Brain microvascular endothelial cell (primary cell): ENCODE results near the gene CNOT6L.

ENCODE experiments used
- DNase-seq: peaks from one replicate; pipeline ENCODE4 v3.0.0-alpha.2; 2020
- H3K27ac ChIP-seq: fragments of 250-450 bp; sonication (Bioruptor Pico); 2 replicates; pipeline ENCODE4 v1.5.1; 2020; ENCODE audit warnings: mild to moderate bottlenecking, moderate library complexity
- H3K27me3 ChIP-seq: fragments of 250-450 bp; sonication (Bioruptor Pico); replicated peaks from 2 replicates; pipeline ENCODE4 v1.5.1; 2020; ENCODE audit warnings: mild to moderate bottlenecking
- H3K36me3 ChIP-seq: fragments of 250-450 bp; sonication (Bioruptor Pico); replicated peaks from 2 replicates; pipeline ENCODE4 v1.5.1; 2020; ENCODE audit warnings: mild to moderate bottlenecking
- H3K4me3 ChIP-seq: 2 replicates; pipeline ENCODE4 v1.5.1; 2011; ENCODE audit warnings: low read depth, mild to moderate bottlenecking, control low read depth, low read length, moderate library complexity
- CTCF ChIP-seq: IDR thresholded peaks from 2 replicates; pipeline ENCODE4 v1.5.1; 2011; ENCODE audit warnings: low read depth, mild to moderate bottlenecking, moderate library complexity, low read length, control low read depth, inconsistent platforms; ENCODE audit errors: missing control alignments
- in situ Hi-C: cut with HindIII; loops from 2 replicates; pipeline ENCODE4 v1.10.0; 2017; ENCODE audit warnings: low sequenced_read_pairs, low pct_ligation_motif_present

CNOT6L gene

GRCh38 chr4:77773101-77773500, 46.1 kb downstream of the CNOT6L start:
- in situ Hi-C loops: no loop called here
- Histone ChIP-seq H3K36me3 (no peaks in the 10 kb centered on the region), H3K27me3 (no peaks in the 10 kb centered on the region), H3K27ac (no peak overlapping the region), H3K4me3 (no peak overlapping the region)
- no peak for DNase-seq
- TF ChIP-seq CTCF: no peak

GRCh38 chr4:77771566-77771965, 47.6 kb downstream of the CNOT6L start:
- no peak for TF ChIP-seq CTCF
- Histone ChIP-seq H3K27me3 (no peaks in the 10 kb centered on the region), H3K4me3 (no peak overlapping the region), H3K36me3 (no peaks in the 10 kb centered on the region), H3K27ac (no peak overlapping the region)
- in situ Hi-C loops: no loop called here
- DNase-seq: no peak

GRCh38 chr4:77765720-77766119, 53.4 kb downstream of the CNOT6L start:
- in situ Hi-C loops: no loop called here
- Histone ChIP-seq H3K36me3 (no peaks in the 10 kb centered on the region), H3K4me3 (no peak overlapping the region), H3K27me3 (no peaks in the 10 kb centered on the region), H3K27ac (no peak overlapping the region)
- TF ChIP-seq CTCF: no peak
- no peak for DNase-seq

GRCh38 chr4:77762531-77762930, 56.6 kb downstream of the CNOT6L start:
- DNase-seq: no peak
- Histone ChIP-seq H3K27me3 (no peaks in the 10 kb centered on the region), H3K36me3 (no peaks in the 10 kb centered on the region), H3K4me3 (no peak overlapping the region), H3K27ac (no peak overlapping the region)
- in situ Hi-C loops: no loop called here
- TF ChIP-seq CTCF: no peak

GRCh38 chr4:77761595-77761994, 57.6 kb downstream of the CNOT6L start:
- no peaks in the 10 kb centered on the region for H3K27me3 ChIP-seq
- in situ Hi-C loops: no loop called here
- H3K36me3 ChIP-seq: no peaks in the 10 kb centered on the region
- TF ChIP-seq CTCF: no peak
- H3K4me3 ChIP-seq: no peak overlapping the region
- DNase-seq: no peak
- H3K27ac ChIP-seq: no peak overlapping the region

GRCh38 chr4:77758804-77759203, 60.4 kb downstream of the CNOT6L start:
- in situ Hi-C loops: no loop called here
- no peak overlapping the region for H3K27ac ChIP-seq

More at GRCh38 chr4:77758804-77759203, 60.4 kb downstream of the CNOT6L start:
- no peaks in the 10 kb centered on the region for H3K36me3 ChIP-seq
- no peaks in the 10 kb centered on the region for H3K27me3 ChIP-seq
- DNase-seq: no peak
- no peak overlapping the region for H3K4me3 ChIP-seq
- no peak for TF ChIP-seq CTCF
